IPS DF 6.9 (cell line): ENCODE results near the gene SEL1L.
"Not testable (repeated sequence)": the region's sequence is repeated elsewhere in the genome, so short reads cannot be mapped to it uniquely, and the experiment has no call there.

ENCODE experiments used
- DNase-seq: peaks from one replicate; pipeline ENCODE4 v3.0.0-alpha.2; 2013; ENCODE audit warnings: low read depth, low spot score
- H3K27ac ChIP-seq: one replicate; pipeline ENCODE4 v1.5.1; 2013; ENCODE audit warnings: low read length, control low read depth
- H3K27me3 ChIP-seq: 2 replicates; pipeline ENCODE4 v1.6.1; 2013; ENCODE audit warnings: mild to moderate bottlenecking, low read length; ENCODE audit not compliant: control insufficient read depth, insufficient read depth
- H3K36me3 ChIP-seq: 2 replicates; pipeline ENCODE4 v1.6.1; 2013; ENCODE audit warnings: low read length; ENCODE audit not compliant: control insufficient read depth, insufficient read depth
- H3K4me1 ChIP-seq: 2 replicates; pipeline ENCODE4 v1.6.1; 2013; ENCODE audit warnings: low read length; ENCODE audit not compliant: control insufficient read depth, insufficient read depth
- H3K4me3 ChIP-seq: 2 replicates; pipeline ENCODE4 v1.5.1; 2013; ENCODE audit warnings: mild to moderate bottlenecking, low read length
- H3K9me3 ChIP-seq: 2 replicates; pipeline ENCODE4 v1.6.1; 2013; ENCODE audit warnings: low read length, inconsistent platforms; ENCODE audit not compliant: control insufficient read depth, insufficient read depth
- WGBS: extraction: QIAGEN DNeasy Blood & Tissue Kit; methylation state at CpG from one replicate; pipeline ENCODE4 v1.1.7; 2013; ENCODE audit warnings: mixed read lengths, missing lambda C conversion rate; ENCODE audit not compliant: insufficient read length, insufficient coverage; 5-methylcytosine and 5-hydroxymethylcytosine counted together

Gene SEL1L

DNA sequence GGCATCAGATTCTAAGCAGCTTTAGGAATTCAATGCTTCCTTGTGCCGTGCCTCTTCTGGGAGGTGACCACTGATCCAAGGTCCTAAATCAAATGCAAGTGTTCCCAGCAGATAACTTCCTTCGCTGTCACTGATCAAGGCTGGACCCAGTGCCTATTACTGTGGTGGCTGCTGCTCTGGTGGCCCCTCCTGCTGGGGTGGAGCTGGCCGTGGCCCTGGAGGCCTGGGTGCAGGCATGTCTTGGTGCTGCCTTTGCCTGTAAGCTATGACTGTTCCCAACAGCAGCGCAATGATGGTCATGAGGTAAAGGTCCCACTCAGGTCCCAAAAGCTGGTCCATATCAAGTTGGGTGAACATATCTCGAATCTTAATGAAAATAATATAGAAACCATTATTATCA lies 56.8 kb downstream of the SEL1L start:
- no CpG with 5 or more reads among the region's 5 CpGs for WGBS
- H3K27ac ChIP-seq: no peak overlapping the region
- no peak for DNase-seq

DNA sequence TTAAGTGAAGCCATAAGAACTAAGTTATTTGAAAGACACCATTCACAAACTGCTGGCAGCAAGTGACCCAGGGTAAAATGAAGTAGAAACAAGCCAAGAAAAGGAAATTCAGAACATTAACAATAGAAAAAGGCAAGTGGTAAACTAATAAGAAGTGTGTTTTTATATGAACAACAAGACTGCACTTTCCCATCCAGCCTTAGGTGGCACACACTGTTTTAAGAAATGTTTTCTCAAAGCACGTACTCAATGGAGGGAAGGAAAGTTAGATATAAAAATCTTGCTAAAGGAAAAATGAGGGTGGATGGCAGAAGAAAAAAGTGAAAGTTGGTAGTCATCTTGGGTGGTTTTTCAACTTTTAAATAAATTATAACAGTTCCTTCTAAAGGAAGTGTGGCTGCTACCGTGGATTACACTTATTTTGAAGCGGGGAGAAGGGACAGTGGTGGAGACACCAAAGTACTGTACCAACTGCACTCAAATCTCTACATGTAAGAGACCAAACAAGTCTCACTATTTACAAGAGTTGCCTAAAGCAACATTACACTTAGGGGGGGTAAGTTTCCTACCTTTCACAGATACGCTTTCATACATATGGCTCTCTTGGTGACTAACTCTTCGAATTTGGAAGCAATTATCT lies 58.8 kb downstream of the SEL1L start:
- H3K4me3 ChIP-seq: no peak overlapping the region
- H3K27ac ChIP-seq: no peak overlapping the region
- no peaks in the 10 kb centered on the region for H3K4me1 ChIP-seq
- no CpG with 5 or more reads among the region's 5 CpGs for WGBS
- H3K27me3 ChIP-seq: no peaks in the 10 kb centered on the region
- no peaks in the 10 kb centered on the region for H3K9me3 ChIP-seq
- H3K36me3 ChIP-seq: peaks cover 3% of the 10 kb centered on the region; the same call in 1 of the 2 replicates
- DNase-seq: no peak

More for the DNA sequence above, 56.8 kb downstream of the SEL1L start:
- peaks cover 3% of the 10 kb centered on the region; the same call in 1 of the 2 replicates for H3K36me3 ChIP-seq
- H3K4me1 ChIP-seq: no peaks in the 10 kb centered on the region
- no peak overlapping the region for H3K4me3 ChIP-seq
- H3K9me3 ChIP-seq: no peaks in the 10 kb centered on the region
- H3K27me3 ChIP-seq: no peaks in the 10 kb centered on the region

DNA sequence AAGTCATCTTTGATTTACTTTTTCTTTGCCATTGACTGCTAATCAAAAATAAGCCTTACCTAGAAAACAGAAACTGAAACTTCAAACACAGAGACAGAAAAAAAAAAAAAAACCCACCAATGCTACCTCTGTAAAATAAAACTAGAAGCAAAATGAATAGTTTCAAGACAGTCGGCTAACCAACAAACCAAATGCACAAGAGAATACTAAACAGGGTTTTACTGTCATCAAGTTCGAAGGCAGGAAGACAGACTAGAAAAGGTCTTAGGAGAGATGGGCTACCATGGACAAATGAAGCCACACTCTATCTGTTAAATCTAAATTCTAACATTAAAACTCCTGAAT lies 59.5 kb downstream of the SEL1L start:
- no peak for DNase-seq
- Histone ChIP-seq H3K27me3 (no peaks in the 10 kb centered on the region), H3K36me3 (peaks cover 3% of the 10 kb centered on the region; the same call in 1 of the 2 replicates), H3K4me1 (no peaks in the 10 kb centered on the region), H3K27ac (no peak overlapping the region), H3K9me3 (no peaks in the 10 kb centered on the region), H3K4me3 (no peak overlapping the region)
- WGBS: no CpG with 5 or more reads among the region's 2 CpGs

DNA sequence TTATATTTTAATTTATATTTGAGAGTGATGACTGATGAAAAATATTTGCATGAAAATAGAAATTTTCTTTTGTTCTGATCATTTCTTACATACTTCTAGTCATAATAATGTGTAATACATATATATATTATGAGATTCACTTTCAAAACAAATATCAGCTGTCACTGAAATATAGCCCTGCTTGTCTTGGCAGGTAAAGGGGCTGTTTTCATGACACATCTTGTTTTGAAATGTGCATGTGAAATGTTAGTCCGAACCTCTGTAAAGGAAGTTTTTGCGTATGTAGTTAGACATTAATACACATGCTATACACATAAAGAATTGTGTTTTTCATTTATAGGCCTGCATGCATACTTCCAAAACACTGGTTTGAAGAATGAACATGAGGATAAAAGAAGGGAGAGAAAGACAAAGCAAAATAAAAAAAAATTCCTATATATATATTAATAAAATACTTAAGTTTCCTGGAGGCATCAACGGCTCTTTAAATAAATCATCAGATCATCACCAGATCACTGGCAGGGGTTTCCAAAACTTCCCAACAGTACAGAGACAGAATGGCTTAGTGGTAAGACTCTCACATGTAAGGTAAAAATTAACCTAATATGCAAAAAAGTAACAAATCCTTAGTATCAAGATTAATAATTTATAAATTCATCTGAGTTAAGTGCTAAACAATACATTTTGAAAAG lies 60.1 kb downstream of the SEL1L start:
- H3K27ac ChIP-seq: no peak overlapping the region
- H3K4me1 ChIP-seq: no peaks in the 10 kb centered on the region

DNA sequence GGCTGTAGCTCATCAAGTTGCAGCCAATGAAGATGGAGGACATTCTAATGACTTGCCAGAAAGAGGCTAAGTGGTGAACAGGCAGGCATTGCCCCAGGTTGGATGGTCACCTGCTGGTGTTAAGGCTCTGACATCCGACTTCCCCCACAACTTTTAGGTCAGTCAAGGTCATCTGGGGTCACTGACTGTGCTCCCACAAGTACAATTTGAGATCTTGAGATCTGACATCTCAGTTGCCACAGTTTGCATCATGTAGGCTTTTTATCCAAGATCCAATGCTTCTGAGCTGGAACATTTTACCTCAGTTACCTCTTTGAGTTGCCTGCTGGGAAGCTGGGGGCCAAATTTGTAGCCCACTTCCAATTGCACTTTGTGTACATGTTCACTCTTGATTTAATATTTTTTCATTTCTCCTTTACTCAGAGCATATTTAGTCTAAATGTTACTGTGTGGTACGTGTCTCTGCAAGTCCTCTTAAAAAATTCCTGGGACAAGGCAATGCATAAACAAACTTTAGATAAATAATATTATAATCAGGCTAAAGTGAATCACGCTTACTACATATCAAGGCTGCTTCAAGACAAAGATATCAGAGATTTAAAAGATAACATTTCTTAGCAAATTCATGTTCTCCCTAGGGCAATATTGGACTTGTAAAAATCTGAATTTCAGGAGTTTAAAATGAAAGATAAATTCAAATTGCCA lies 61.4 kb downstream of the SEL1L start:
- H3K36me3 ChIP-seq: peaks cover 3% of the 10 kb centered on the region; the same call in 1 of the 2 replicates
- no peaks in the 10 kb centered on the region for H3K9me3 ChIP-seq
- H3K27me3 ChIP-seq: no peaks in the 10 kb centered on the region
- no peak for DNase-seq
- WGBS: no CpG with 5 or more reads among the region's 3 CpGs
- no peak overlapping the region for H3K4me3 ChIP-seq
- no peaks in the 10 kb centered on the region for H3K4me1 ChIP-seq
- H3K27ac ChIP-seq: no peak overlapping the region

More for the DNA sequence above, 60.1 kb downstream of the SEL1L start:
- Histone ChIP-seq H3K36me3 (peaks cover 3% of the 10 kb centered on the region; the same call in 1 of the 2 replicates), H3K4me3 (no peak overlapping the region), H3K27me3 (no peaks in the 10 kb centered on the region), H3K9me3 (no peaks in the 10 kb centered on the region)
- WGBS: no CpG with 5 or more reads among the region's 3 CpGs
- no peak for DNase-seq

DNA sequence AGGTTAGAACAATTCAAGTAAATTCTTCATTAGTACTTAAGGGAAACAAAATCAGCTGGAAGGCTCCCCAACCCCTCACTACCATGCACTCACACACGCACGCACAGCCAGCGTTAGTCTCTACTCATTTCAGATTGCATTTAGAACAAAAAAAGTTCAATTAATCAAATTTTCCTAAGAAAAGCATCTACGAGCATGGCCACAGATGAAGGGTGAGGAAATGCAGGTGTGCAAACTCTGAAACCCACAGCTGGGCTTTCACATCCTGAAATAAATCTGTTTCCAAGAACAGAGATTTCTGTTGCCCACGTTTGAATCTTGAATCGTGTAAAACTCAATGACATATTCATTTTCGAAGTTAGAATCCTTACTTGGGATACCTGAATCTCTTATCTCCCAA lies 62.6 kb downstream of the SEL1L start:
- Histone ChIP-seq H3K27me3 (no peaks in the 10 kb centered on the region), H3K27ac (no peak overlapping the region), H3K9me3 (no peaks in the 10 kb centered on the region), H3K36me3 (no peaks in the 10 kb centered on the region; the same call in 1 of the 2 replicates), H3K4me1 (no peaks in the 10 kb centered on the region), H3K4me3 (no peak overlapping the region)
- no peak for DNase-seq
- WGBS: no CpG with 5 or more reads among the region's 7 CpGs

DNA sequence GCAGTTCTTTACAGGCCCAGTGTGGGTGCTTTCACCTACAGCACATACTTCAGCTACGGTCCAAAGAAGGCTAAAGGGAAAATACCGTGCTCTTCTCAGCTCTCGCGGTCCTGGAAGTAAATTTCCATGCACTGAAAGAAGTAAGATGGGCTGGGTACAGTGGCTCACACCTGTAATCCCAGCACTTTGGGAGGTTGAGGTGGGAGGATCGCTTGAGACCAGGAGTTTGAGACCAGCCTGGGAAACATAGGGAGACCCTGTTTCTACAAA lies 63.2 kb downstream of the SEL1L start:
- DNase-seq, H3K27me3 ChIP-seq, H3K9me3 ChIP-seq, H3K4me1 ChIP-seq, H3K4me3 ChIP-seq, H3K36me3 ChIP-seq, H3K27ac ChIP-seq: not testable (repeated sequence)
- no CpG with 5 or more reads among the region's 5 CpGs for WGBS

DNA sequence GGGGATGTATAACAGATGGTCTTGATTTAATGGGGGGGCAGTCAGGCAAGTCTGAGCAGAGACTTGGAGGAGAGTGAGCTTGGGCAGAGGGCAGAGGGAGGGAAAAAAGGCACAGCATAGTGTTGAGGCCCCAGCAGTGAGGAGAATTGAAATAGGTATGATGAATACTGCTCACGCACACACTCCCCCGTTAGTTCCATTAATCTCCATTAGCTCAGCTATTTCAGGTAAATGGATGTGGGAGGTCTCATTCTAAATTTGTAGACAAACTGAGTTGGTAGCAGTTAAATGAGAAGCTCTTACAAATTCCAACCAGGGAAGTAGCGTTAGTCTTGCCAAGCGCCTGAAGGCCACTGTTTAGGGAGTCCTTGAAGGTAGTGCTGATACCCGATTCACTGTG lies 66.8 kb downstream of the SEL1L start:
- no peak overlapping the region for H3K27ac ChIP-seq
- WGBS: no CpG with 5 or more reads among the region's 5 CpGs
- no peaks in the 10 kb centered on the region for H3K9me3 ChIP-seq
- no peaks in the 10 kb centered on the region for H3K36me3 ChIP-seq
- no peak for DNase-seq
- H3K4me3 ChIP-seq: no peak overlapping the region
- H3K4me1 ChIP-seq: no peaks in the 10 kb centered on the region
- H3K27me3 ChIP-seq: no peaks in the 10 kb centered on the region

DNA sequence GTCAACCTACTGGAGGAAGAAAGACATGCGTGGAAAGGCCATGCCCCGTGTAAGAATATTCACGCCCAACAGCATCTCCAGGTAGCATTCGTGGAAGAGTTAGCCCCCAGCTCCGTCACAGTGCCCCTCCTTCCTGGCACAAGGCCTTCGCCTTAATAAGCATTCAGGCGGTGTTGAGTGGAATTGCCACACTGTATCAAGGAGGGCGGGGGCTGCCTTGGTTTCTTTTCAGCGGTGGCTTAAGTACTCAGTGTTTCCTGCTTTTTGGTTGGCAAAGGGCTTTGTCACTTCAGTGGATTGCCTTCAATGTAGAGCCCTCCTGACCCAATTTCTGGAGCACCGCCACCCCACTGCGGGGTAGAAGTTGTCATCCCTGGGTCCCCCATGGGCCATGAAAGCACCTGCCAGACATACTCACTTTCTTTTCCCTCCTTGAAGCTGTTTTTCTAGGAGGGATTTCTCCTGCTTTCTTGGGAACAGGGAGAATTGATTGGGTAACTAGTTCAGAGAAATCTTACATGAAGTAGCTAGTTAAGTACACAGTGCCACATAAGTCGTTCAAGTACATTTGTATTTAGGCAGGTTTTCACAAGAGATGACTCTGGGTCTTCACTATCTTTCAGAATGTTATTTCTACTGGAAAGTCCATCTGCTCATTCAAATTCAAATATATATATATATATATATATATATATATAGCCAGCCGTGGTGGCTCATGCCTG lies 68.0 kb downstream of the SEL1L start:
- H3K27me3 ChIP-seq: no peaks in the 10 kb centered on the region
- H3K4me1 ChIP-seq: no peaks in the 10 kb centered on the region
- H3K27ac ChIP-seq: no peak overlapping the region
- DNase-seq: no peak
- no peaks in the 10 kb centered on the region for H3K36me3 ChIP-seq
- H3K4me3 ChIP-seq: no peak overlapping the region
- no CpG with 5 or more reads among the region's 13 CpGs for WGBS
- H3K9me3 ChIP-seq: no peaks in the 10 kb centered on the region

DNA sequence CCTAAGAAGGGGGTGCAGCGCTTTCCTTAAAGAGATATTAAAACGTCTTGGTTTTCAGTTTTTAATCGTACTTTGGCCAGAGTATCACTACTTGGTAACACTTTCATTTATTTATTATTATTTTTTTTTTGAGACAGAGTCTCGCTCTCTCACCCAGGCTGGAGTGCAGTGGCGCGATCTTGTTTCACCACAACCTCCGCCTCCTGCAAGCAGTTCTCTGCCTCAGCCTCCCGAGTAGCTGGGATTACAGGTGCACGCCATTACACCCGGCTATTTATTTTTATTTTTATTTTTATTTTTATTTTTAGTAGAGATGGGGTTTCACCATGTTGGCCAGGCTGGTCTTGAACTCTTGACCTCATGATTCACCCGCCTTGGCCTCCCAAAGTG lies 68.7 kb downstream of the SEL1L start:
- not testable (repeated sequence) for H3K4me1 ChIP-seq, DNase-seq, H3K36me3 ChIP-seq, H3K9me3 ChIP-seq, H3K4me3 ChIP-seq, H3K27me3 ChIP-seq, H3K27ac ChIP-seq
- WGBS: no CpG with 5 or more reads among the region's 11 CpGs
